Neuronal stem cell (in vitro differentiated cells): ENCODE data around the gene RBM15B.

Experiments
- DNase-seq: peaks from one replicate; pipeline ENCODE4 v3.0.0-alpha.2; 2013; ENCODE audit warnings: low spot score
- H2AFZ ChIP-seq: one replicate; pipeline ENCODE4 v1.6.1; 2013; ENCODE audit warnings: mild to moderate bottlenecking, low read length, inconsistent platforms
- H2AK5ac ChIP-seq: 2 replicates; pipeline ENCODE4 v1.6.1; 2013; ENCODE audit warnings: low read depth, mild to moderate bottlenecking, inconsistent platforms, low read length, moderate library complexity, mixed read lengths
- H2BK120ac ChIP-seq: 2 replicates; pipeline ENCODE4 v1.6.1; 2013; ENCODE audit warnings: low read depth, mild to moderate bottlenecking, inconsistent platforms, low read length, moderate library complexity, mixed read lengths
- H2BK12ac ChIP-seq: one replicate; pipeline ENCODE4 v1.6.1; 2013; ENCODE audit warnings: low read length, inconsistent platforms
- H2BK15ac ChIP-seq: 2 replicates; pipeline ENCODE4 v1.6.1; 2013; ENCODE audit warnings: mild to moderate bottlenecking, low read length, inconsistent platforms, mixed read lengths
- H2BK5ac ChIP-seq: one replicate; pipeline ENCODE4 v1.6.1; 2013; ENCODE audit warnings: inconsistent platforms, mild to moderate bottlenecking, low read length, moderate library complexity
- H3K14ac ChIP-seq: one replicate; pipeline ENCODE4 v1.6.1; 2013; ENCODE audit warnings: low read length, inconsistent platforms
- H3K18ac ChIP-seq: 2 replicates; pipeline ENCODE4 v1.6.1; 2013; ENCODE audit warnings: low read length, inconsistent platforms
- H3K23ac ChIP-seq: 2 replicates; pipeline ENCODE4 v1.6.1; 2013; ENCODE audit warnings: low read depth, mild to moderate bottlenecking, mixed read lengths, low read length, inconsistent platforms; ENCODE audit not compliant: poor library complexity
- H3K27ac ChIP-seq: replicated peaks from 3 replicates; pipeline ENCODE4 v1.5.1; 2013; ENCODE audit warnings: low read length, inconsistent platforms
- H3K27me3 ChIP-seq, 3 experiments: 2 replicates each; pipeline ENCODE4 v1.6.1; 2013; ENCODE audit warnings: low read length in 3 of 3, mild to moderate bottlenecking in 2 of 3, inconsistent platforms in 1 of 3, low read depth in 1 of 3, mixed read lengths in 1 of 3, moderate library complexity in 1 of 3; ENCODE audit not compliant: control insufficient read depth in 3 of 3, insufficient read depth in 3 of 3
- H3K36me3 ChIP-seq, 2 donors: replicated peaks in 1 of 2; 2 replicates each; pipeline ENCODE4 v1.6.1; 2013; ENCODE audit warnings: low read length in 2 of 2; ENCODE audit not compliant: control insufficient read depth in 2 of 2, insufficient read depth in 2 of 2
- H3K4ac ChIP-seq: 2 replicates; pipeline ENCODE4 v1.6.1; 2013; ENCODE audit warnings: inconsistent platforms, mild to moderate bottlenecking, low read length, moderate library complexity
- H3K4me1 ChIP-seq, 2 donors: 1 replicate in 1 of 2; 2 replicates in 1 of 2; pipeline ENCODE4 v1.6.1; 2013; ENCODE audit warnings: low read length in 2 of 2, low read depth in 1 of 2; ENCODE audit not compliant: control insufficient read depth in 2 of 2, insufficient read depth in 1 of 2
- H3K4me2 ChIP-seq: one replicate; pipeline ENCODE4 v1.6.1; 2013; ENCODE audit warnings: mild to moderate bottlenecking, low read length, inconsistent platforms; ENCODE audit not compliant: insufficient read depth, poor library complexity, severe bottlenecking
- H3K4me3 ChIP-seq, 2 donors: 2 replicates each; pipeline ENCODE4 v1.5.1; 2013; ENCODE audit warnings: low read length in 2 of 2, mild to moderate bottlenecking in 2 of 2, inconsistent platforms in 1 of 2, moderate library complexity in 1 of 2
- H3K79me1 ChIP-seq: one replicate; pipeline ENCODE4 v1.6.1; 2013; ENCODE audit warnings: low read depth, mild to moderate bottlenecking, inconsistent platforms, low read length, moderate library complexity
- H3K9ac ChIP-seq: one replicate; pipeline ENCODE4 v1.6.1; 2013; ENCODE audit warnings: mild to moderate bottlenecking, low read depth, low read length, inconsistent platforms; ENCODE audit not compliant: poor library complexity
- H3K9me3 ChIP-seq, 2 donors: replicated peaks in 1 of 2; 2 replicates each; pipeline versions ENCODE3 to v1.6.1; 2013; ENCODE audit warnings: low read length in 2 of 2, mild to moderate bottlenecking in 2 of 2, inconsistent platforms in 1 of 2, low read depth in 1 of 2, mixed read lengths in 1 of 2, moderate library complexity in 1 of 2; ENCODE audit not compliant: control insufficient read depth in 2 of 2, insufficient read depth in 1 of 2
- H4K8ac ChIP-seq: one replicate; pipeline ENCODE4 v1.6.1; 2013; ENCODE audit warnings: low read depth, mild to moderate bottlenecking, inconsistent platforms, low read length, moderate library complexity
- H4K91ac ChIP-seq: one replicate; pipeline ENCODE4 v1.6.1; 2013; ENCODE audit warnings: low read length, low read depth, mild to moderate bottlenecking, inconsistent platforms; ENCODE audit not compliant: poor library complexity
- WGBS, 2 donors: extraction: QIAGEN DNeasy Blood & Tissue Kit; methylation state at CpG; one replicate each; pipeline ENCODE4 v1.1.7; 2013; ENCODE audit warnings: missing lambda C conversion rate in 2 of 2, mixed read lengths in 1 of 2; ENCODE audit not compliant: insufficient read length in 2 of 2, insufficient replicate concordance in 1 of 2; ENCODE audit errors: extremely low coverage in 2 of 2; 5-methylcytosine and 5-hydroxymethylcytosine counted together

The RBM15B gene

GRCh38 chr3:51393134-51393495, 2.0 kb downstream of the RBM15B start:
- Histone ChIP-seq H2BK5ac (no peak overlapping the region), H3K4me2 (no peak overlapping the region), H4K91ac (no peak overlapping the region), H3K14ac (no peak overlapping the region), H3K9me3 (peaks cover 15 to 25% of the 10 kb centered on the region in 2 donors), H4K8ac (no peak overlapping the region), H2BK15ac (no peak overlapping the region), H3K36me3 (peaks cover 67 to 91% of the 10 kb centered on the region in 2 donors), H3K4ac (no peak overlapping the region), H3K27ac (no peak overlapping the region), H3K79me1 (peaks cover 19% of the 10 kb centered on the region), H3K4me1 (peaks cover 8 to 16% of the 10 kb centered on the region in 2 donors), H3K27me3 (no peaks in the 10 kb centered on the region), H3K18ac (no peak overlapping the region), H2AFZ (no peak overlapping the region), H2BK120ac (no peak overlapping the region), H2BK12ac (no peak overlapping the region), H3K4me3 (no peak overlapping the region), H3K23ac (peak overlapping the region; percentile 78), H2AK5ac (no peak overlapping the region), H3K9ac (no peak overlapping the region)
- DNase-seq: no peak
- no CpG with 5 or more reads among the region's 17 CpGs for WGBS, 2 donors

DNA sequence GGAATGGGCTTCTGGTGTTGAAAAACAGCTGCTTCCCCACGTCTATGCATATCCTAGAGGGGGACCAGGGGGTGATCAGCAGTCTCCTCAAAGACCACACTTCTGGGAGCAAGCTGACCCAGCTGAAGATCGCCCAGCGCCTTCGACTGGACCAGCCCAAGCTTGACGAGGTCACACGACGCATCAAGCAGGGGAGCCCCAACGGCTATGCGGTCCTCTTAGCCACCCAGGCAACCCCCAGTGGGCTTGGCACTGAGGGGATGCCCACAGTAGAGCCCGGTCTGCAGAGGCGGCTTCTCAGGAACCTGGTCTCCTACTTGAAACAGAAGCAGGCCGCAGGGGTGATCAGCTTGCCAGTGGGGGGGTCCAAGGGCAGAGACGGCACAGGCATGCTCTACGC, 2.5 kb downstream of the RBM15B start:
- H4K8ac ChIP-seq: no peak overlapping the region
- H3K79me1 ChIP-seq: peaks cover 19% of the 10 kb centered on the region
- no peak overlapping the region for H3K4ac ChIP-seq
- peaks cover 8 to 16% of the 10 kb centered on the region in 2 donors for H3K4me1 ChIP-seq
- H3K9ac ChIP-seq: peak overlapping the region; percentile 51
- H3K27ac ChIP-seq: no peak overlapping the region
- H3K18ac ChIP-seq: no peak overlapping the region
- no peak overlapping the region for H2AK5ac ChIP-seq
- peaks cover 65 to 91% of the 10 kb centered on the region in 2 donors for H3K36me3 ChIP-seq
- no peak overlapping the region for H2BK12ac ChIP-seq
- H3K27me3 ChIP-seq: no peaks in the 10 kb centered on the region
- H2BK15ac ChIP-seq: no peak overlapping the region
- no peak overlapping the region for H3K14ac ChIP-seq
- H2BK5ac ChIP-seq: no peak overlapping the region
- WGBS, 2 donors: no CpG with 5 or more reads among the region's 14 CpGs
- DNase-seq: no peak
- H4K91ac ChIP-seq: no peak overlapping the region
- H2AFZ ChIP-seq: no peak overlapping the region
- H2BK120ac ChIP-seq: no peak overlapping the region
- no peak overlapping the region for H3K23ac ChIP-seq
- H3K9me3 ChIP-seq: peaks cover 15 to 25% of the 10 kb centered on the region in 2 donors
- H3K4me2 ChIP-seq: no peak overlapping the region
- H3K4me3 ChIP-seq: peak overlapping the region in 1 of 2 donors; percentile 22

DNA sequence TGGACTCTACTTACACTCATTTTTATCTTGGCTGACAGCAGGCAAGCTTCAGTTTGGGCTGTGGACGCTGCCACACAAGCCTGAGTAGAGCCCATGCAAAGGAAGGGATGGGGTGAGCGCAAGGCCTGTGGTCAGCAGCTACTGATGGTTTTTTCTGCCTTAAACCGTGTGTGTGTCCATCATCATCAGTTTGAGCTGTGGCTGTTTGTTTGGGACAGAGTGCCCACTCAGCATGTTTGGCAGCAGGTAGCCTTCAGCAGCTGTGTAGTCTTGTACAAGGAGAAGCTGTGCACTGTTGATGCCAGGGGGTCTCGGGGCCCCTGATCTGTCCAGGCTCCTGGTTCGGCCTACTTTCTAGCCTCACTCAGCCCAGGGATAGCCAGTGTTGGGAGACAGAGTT, 3.5 kb downstream of the RBM15B start:
- Histone ChIP-seq H3K18ac (no peak overlapping the region), H3K27me3 (no peaks in the 10 kb centered on the region), H2BK15ac (no peak overlapping the region), H2BK5ac (no peak overlapping the region), H3K14ac (no peak overlapping the region), H3K4me2 (no peak overlapping the region), H3K4me1 (peaks cover 8 to 16% of the 10 kb centered on the region in 2 donors), H3K4me3 (no peak overlapping the region), H3K79me1 (peaks cover 19% of the 10 kb centered on the region), H3K23ac (no peak overlapping the region), H3K36me3 (peaks cover 62 to 90% of the 10 kb centered on the region in 2 donors), H2AK5ac (no peak overlapping the region), H4K91ac (no peak overlapping the region), H3K9ac (no peak overlapping the region), H3K9me3 (peaks cover 15 to 25% of the 10 kb centered on the region in 2 donors), H3K27ac (no peak overlapping the region), H3K4ac (no peak overlapping the region), H2AFZ (no peak overlapping the region), H2BK12ac (no peak overlapping the region), H2BK120ac (no peak overlapping the region), H4K8ac (no peak overlapping the region)
- no CpG with 5 or more reads among the region's 5 CpGs for WGBS, 2 donors
- no peak for DNase-seq

DNA sequence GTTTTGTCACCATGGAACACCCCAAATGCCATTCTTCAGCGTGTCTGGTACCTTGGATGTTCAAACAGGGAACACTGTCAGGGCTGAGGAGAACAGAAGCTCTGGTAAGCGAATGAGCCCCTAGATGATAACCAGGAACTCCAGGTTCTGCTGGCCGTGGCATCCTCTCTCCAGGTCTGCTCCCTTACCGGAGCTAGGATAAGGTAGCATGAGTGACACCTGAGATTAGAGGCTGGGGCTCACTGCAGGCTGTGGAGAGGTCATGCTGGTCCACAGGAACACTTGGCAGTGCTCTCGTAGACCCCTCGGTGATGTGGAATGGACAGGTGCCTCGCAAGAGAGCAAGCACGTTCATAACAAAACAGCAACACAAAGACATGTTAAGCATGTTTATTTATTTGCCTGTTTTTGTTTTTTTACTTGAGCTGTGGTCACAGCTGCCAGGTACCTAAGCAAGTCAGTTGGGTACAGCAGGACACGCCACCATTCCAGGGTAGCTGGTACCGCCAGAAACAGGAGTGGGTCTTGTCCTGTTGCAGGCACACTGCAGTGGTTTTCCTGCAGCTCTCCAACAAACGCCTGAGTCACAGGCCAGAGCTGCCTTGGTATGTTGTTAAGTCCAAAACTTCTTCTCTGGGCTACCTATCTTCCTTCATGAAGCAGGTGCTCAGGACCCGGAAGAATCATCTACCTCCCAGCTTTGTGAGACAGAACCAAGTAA, 4.6 kb downstream of the RBM15B start:
- Histone ChIP-seq H3K4me2 (no peak overlapping the region), H3K27ac (no peak overlapping the region), H3K4me1 (peaks cover 5 to 13% of the 10 kb centered on the region in 2 donors), H3K18ac (no peak overlapping the region), H3K23ac (no peak overlapping the region), H3K9ac (no peak overlapping the region), H3K4me3 (no peak overlapping the region), H2AFZ (no peak overlapping the region), H3K79me1 (peaks cover 17% of the 10 kb centered on the region), H4K91ac (no peak overlapping the region), H2BK5ac (no peak overlapping the region), H2BK120ac (no peak overlapping the region), H3K27me3 (no peaks in the 10 kb centered on the region), H3K14ac (no peak overlapping the region), H3K36me3 (peaks cover 60 to 90% of the 10 kb centered on the region in 2 donors), H3K9me3 (peaks cover 12 to 25% of the 10 kb centered on the region in 2 donors), H4K8ac (no peak overlapping the region), H2BK15ac (no peak overlapping the region), H2AK5ac (no peak overlapping the region), H2BK12ac (no peak overlapping the region), H3K4ac (no peak overlapping the region)
- no CpG with 5 or more reads among the region's 12 CpGs for WGBS, 2 donors
- DNase-seq: no peak
